Smooth muscle cell (in vitro differentiated cells): ENCODE results near the gene ZBBX. TPM values are rescaled to one million over a fixed set of nuclear protein-coding genes. Genes with fewer than 3 reads are reported as not detected.

Source experiments
- DNase-seq: peaks from one replicate; lab custom pipeline; 2025; ENCODE audit not compliant: unreplicated experiment; lab: John Stamatoyannopoulos, UW
- H2AFZ ChIP-seq: fragments of 200-600 bp; sonication (generic); 2 replicates; pipeline ENCODE4 v1.6.0; 2016; ENCODE audit warnings: antibody characterized with exemption, low read depth, mild to moderate bottlenecking
- H3F3A ChIP-seq: fragments of 200-600 bp; sonication (generic); 2 replicates; pipeline ENCODE4 v1.6.0; 2017; ENCODE audit warnings: antibody characterized with exemption, low read depth
- H3K27ac ChIP-seq: fragments of 200-600 bp; sonication (generic); 2 replicates; pipeline ENCODE4 v1.5.1; 2016; ENCODE audit warnings: low read depth, mild to moderate bottlenecking
- H3K27me3 ChIP-seq: fragments of 200-600 bp; sonication (generic); 2 replicates; pipeline ENCODE4 v1.6.1; 2016; ENCODE audit warnings: low read depth, mild to moderate bottlenecking
- H3K36me3 ChIP-seq: fragments of 200-600 bp; sonication (generic); 2 replicates; pipeline ENCODE4 v1.5.1; 2016; ENCODE audit warnings: low read depth
- H3K4me1 ChIP-seq: fragments of 200-600 bp; sonication (generic); 2 replicates; pipeline ENCODE4 v1.5.1; 2016; ENCODE audit warnings: low read depth
- H3K4me2 ChIP-seq: fragments of 200-600 bp; sonication (generic); 2 replicates; pipeline ENCODE4 v1.6.0; 2016; ENCODE audit warnings: mild to moderate bottlenecking
- H3K4me3 ChIP-seq: fragments of 200-600 bp; sonication (generic); 2 replicates; pipeline ENCODE4 v1.5.1; 2016; ENCODE audit warnings: mild to moderate bottlenecking
- H3K79me2 ChIP-seq: fragments of 200-600 bp; sonication (generic); 2 replicates; pipeline ENCODE4 v1.6.0; 2016; ENCODE audit warnings: low read depth, mild to moderate bottlenecking
- H3K9ac ChIP-seq: fragments of 200-600 bp; sonication (generic); 2 replicates; pipeline ENCODE4 v1.6.0; 2016; ENCODE audit warnings: low read depth
- H3K9me3 ChIP-seq: fragments of 200-600 bp; sonication (generic); replicated peaks from 2 replicates; pipeline ENCODE4 v1.5.1; 2016; ENCODE audit warnings: low read depth
- H4K20me1 ChIP-seq: fragments of 200-600 bp; sonication (generic); 2 replicates; pipeline ENCODE4 v1.6.0; 2016; ENCODE audit warnings: low read depth
- CTCF ChIP-seq: fragments of 200-600 bp; sonication (generic); IDR thresholded peaks from 2 replicates; pipeline ENCODE4 v1.5.1; 2017; ENCODE audit warnings: borderline replicate concordance, mild to moderate bottlenecking, antibody characterized with exemption; ENCODE audit not compliant: insufficient read depth, poor library complexity, severe bottlenecking
- WGBS: methylation state at CpG from one replicate; pipeline ENCODE4 v1.1.7; 2016; ENCODE audit warnings: low lambda C conversion rate; 5-methylcytosine and 5-hydroxymethylcytosine counted together
- polyA plus RNA-seq: library from polyadenylated mRNA; unstranded; fragments of >200 nt; fragmentation: Nextera tagmentation; extraction: Ambion mirVana; gene quantifications from 2 replicates; pipeline ENCODE4 v1.2.1, GENCODE V29; 2016
- total RNA-seq: library from RNA; depleted of rRNA; stranded (reverse); fragments of >200 nt; gene quantifications from 2 replicates; pipeline ENCODE4 v1.2.3, GENCODE V29; 2014

ZBBX gene
- total and polyA plus RNA-seq, 2 experiments from 2014 or later = 0.13 TPM; not detected in 1

DNA sequence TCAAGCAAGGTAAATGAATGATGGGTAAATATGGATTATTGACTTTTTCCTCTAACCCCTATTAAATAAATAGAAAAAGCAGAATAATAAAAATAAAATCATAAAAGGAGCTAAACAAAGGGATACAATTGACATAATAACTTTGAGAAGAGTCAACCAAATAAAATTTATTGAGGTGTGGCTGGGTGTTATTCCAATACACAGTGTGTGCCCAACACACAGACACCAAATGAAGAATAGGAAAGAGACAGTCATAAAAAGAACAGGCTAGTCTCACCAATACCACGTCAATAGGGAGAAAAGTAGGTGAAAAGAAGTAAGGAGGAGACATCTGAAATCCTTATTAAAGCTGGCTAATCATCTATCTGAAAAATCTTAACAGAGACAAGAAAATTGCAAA, 127.1 kb downstream of the ZBBX start:
- Histone ChIP-seq H3K79me2 (no peaks in the 10 kb centered on the region), H3K36me3 (no peaks in the 10 kb centered on the region), H3K27me3 (no peaks in the 10 kb centered on the region), H2AFZ (no peak overlapping the region), H3K9ac (no peak overlapping the region), H3K4me1 (no peaks in the 10 kb centered on the region), H3K9me3 (no peaks in the 10 kb centered on the region), H4K20me1 (no peaks in the 10 kb centered on the region), H3K4me3 (no peak overlapping the region), H3K27ac (no peak overlapping the region), H3K4me2 (no peak overlapping the region), H3F3A (no peaks in the 10 kb centered on the region)
- WGBS = 66% methylated on average over 1 of the region's 1 CpG
- TF ChIP-seq CTCF = no peak
- DNase-seq = no peak

GRCh38 chr3:167251678-167252077, 128.4 kb downstream of the ZBBX start:
- WGBS = 89% methylated on average over 3 of the region's 3 CpGs

DNA sequence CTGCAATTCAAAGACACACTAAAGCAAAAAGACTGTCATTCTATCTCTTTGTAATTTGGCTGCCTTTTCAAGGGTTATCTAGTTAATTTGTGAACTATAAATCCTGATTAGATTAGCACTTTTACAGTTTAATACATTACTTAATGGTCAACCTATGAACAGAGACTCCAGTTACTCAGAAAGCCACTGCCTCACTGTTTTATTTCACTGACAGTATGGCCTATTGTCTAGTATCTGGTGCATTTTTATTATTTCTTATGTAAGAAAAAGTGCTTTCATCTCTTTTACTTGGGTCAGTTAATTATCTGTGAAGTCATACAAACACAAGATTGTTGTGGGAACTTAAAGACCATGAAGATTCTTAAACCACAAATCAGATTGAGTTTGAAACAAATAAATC, 133.8 kb downstream of the ZBBX start:
- Histone ChIP-seq H3F3A (no peaks in the 10 kb centered on the region), H3K36me3 (no peaks in the 10 kb centered on the region), H3K4me2 (no peak overlapping the region), H3K4me1 (no peaks in the 10 kb centered on the region), H3K27me3 (no peaks in the 10 kb centered on the region), H3K79me2 (no peaks in the 10 kb centered on the region), H3K9ac (no peak overlapping the region), H3K9me3 (no peaks in the 10 kb centered on the region), H4K20me1 (no peaks in the 10 kb centered on the region), H2AFZ (no peak overlapping the region), H3K4me3 (no peak overlapping the region), H3K27ac (no peak overlapping the region)
- no peak for TF ChIP-seq CTCF
- DNase-seq = no peak

More at GRCh38 chr3:167251678-167252077, 128.4 kb downstream of the ZBBX start:
- Histone ChIP-seq H3K27ac (no peak overlapping the region), H3K4me1 (no peaks in the 10 kb centered on the region), H4K20me1 (no peaks in the 10 kb centered on the region), H3K36me3 (no peaks in the 10 kb centered on the region), H2AFZ (no peak overlapping the region), H3K27me3 (no peaks in the 10 kb centered on the region), H3K9ac (no peak overlapping the region), H3F3A (no peaks in the 10 kb centered on the region), H3K4me2 (no peak overlapping the region), H3K4me3 (no peak overlapping the region), H3K79me2 (no peaks in the 10 kb centered on the region), H3K9me3 (no peaks in the 10 kb centered on the region)
- DNase-seq = no peak
- no peak for TF ChIP-seq CTCF

DNA sequence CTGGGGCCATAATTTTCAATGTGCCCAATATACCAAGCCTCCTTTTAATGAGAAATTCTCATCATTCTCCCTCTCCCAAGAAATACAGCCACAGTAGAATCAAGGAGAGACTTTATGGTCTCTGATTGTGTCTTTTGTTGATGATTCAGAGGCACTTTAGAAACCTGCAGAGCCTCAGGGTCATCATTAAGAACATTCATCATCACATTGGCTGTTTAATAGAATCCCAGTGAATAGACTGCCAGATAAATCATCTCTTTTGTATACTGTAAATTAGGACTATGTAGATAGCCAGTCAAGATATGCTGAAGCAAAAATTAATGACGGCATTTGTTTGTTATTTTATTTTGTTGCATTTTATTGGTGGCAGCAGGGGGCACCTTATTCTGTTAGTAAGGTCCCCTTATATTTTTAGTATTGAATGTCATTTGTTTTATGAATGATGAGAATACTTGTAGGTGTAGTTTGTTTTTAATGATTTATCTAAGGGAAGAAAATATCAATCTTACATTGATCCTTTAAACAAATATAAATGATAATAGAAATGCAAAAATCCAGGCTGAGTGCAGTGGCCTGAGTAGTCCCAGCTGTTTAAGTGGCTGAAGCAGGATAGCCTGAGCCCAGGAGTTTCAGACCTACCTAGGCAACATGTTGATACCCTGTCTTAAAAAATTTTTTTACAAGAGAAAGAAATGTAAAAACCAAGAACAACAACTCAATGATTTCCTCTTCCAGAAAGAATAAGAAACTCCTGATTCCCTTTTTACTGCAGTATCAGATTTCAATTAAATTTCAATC, 138.8 kb downstream of the ZBBX start:
- Histone ChIP-seq H3K9ac (no peak overlapping the region), H3K36me3 (no peaks in the 10 kb centered on the region), H2AFZ (no peak overlapping the region), H3F3A (no peaks in the 10 kb centered on the region), H3K27ac (no peak overlapping the region), H3K4me3 (no peak overlapping the region), H3K9me3 (no peaks in the 10 kb centered on the region), H3K27me3 (no peaks in the 10 kb centered on the region), H3K4me2 (no peak overlapping the region), H3K79me2 (no peaks in the 10 kb centered on the region), H3K4me1 (no peaks in the 10 kb centered on the region), H4K20me1 (no peaks in the 10 kb centered on the region)
- 70% methylated on average over 1 of the region's 1 CpG for WGBS
- DNase-seq = no peak
- no peak for TF ChIP-seq CTCF
